HG02981 (cell line): Measurements from ENCODE around the gene DIRAS1.
"Not testable (repeated sequence)": the region's sequence is repeated elsewhere in the genome, so short reads cannot be mapped to it uniquely, and the experiment has no call there.

Experiments used
- ATAC-seq: cut with Tn5 transposase; IDR thresholded peaks from one replicate; pipeline ENCODE4 v1.9.1; 2021; ENCODE audit warnings: mild to moderate bottlenecking, moderate library complexity; ENCODE audit not compliant: unreplicated experiment

The DIRAS1 gene

DNA sequence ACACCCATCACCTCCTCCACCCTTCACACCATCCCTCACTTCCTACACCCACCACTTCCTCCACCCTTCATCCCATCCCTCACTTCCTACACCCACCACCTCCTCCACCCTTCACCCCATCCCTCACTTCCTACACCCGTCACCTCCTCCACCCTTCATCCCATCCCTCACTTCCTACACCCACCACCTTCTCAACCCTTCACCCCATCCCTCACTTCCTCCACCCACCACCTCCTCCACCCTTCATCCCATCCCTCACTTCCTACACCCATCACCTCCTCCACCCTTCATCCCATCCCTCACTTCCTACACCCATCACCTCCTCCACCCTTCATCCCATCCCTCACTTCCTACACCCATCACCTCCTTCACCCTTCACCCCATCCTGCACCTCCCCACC, 7.1 kb downstream of the DIRAS1 start:
- ATAC-seq = not testable (repeated sequence)

DNA sequence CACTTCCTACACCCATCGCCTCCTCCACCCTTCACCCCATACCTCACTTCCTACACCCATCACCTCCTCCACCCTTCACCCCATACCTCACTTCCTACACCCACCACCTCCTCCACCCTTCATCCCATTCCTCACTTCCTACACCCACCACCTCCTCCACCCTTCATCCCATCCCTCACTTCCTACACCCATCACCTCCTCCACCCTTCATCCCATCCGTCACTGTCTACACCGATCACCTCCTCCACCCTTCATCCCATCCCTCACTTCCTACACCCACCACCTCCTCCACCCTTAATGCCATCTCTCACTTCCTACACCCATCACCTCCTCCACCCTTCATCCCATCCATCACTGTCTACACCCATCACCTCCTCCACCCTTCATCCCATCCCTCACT, 8.0 kb downstream of the DIRAS1 start:
- ATAC-seq = not testable (repeated sequence)

DNA sequence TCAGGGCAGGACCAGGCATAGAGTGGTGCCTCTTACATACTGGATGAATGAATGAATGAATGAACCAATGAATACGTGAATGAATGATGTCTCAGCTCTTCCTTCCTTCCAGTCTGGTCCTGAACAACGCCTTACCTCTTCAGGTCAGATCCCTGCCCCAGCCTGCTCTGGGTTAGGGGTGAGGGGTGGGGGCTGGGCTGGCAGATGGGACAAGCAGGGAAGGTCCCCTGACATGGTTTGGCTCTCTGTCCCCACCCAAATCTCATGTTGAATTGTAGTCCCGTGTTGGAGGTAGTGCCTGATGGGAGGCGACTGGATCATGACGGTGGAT, 9.3 kb downstream of the DIRAS1 start:
- ATAC-seq = no peak

DNA sequence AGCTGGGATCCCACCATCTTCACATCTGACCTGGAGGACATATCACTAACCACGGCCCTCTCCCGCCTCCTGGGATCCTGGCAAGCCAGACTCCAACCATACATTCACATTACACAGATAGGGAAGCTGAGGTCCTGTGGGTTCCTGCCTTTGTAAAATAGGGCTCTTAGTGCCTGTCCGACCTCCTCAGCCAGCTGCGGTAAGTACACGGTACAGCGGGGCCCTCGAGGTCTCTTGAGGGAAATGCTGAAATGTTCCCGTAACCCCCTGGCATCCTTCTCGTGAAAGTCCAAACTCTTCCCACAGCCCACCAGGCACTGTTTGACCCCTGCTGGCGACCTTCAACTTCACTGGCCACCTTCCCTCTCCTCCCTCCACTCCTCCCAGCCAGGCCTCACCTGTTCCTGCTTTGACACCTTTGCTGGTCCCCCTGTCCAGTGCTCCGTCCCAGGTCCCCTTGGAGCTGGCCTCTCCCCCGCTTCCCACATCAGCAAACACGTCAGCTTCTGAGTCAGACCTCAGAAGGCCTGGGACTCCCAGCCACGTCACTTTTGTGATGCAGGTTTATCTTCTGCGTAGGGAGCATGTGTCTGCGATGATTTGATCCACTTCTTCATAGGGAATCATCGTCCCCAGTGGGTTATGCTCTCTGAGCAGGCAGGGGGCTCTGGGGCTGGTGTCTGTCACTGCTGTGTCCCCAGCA, 9.8 kb downstream of the DIRAS1 start:
- ATAC-seq = no peak

DNA sequence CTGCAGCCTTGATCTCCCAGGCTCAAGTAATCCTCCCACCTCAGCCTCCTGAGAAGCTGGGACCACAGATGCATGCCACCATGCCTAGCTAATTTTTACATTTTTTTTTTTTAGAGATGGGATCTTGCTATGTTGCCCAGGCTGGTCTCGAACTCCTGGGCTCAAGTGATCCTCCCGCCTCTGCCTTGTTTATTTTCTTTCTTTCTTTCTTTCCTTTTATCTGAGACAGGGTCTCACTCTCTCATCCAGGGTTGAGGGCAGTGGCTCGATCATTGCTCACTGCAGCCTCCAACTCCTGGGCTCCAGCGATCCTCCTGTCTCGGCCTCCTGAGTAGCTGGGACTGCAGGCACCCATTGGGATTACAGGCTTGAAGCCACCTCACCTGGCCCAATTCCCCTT, 14.9 kb downstream of the DIRAS1 start:
- no peak for ATAC-seq

DNA sequence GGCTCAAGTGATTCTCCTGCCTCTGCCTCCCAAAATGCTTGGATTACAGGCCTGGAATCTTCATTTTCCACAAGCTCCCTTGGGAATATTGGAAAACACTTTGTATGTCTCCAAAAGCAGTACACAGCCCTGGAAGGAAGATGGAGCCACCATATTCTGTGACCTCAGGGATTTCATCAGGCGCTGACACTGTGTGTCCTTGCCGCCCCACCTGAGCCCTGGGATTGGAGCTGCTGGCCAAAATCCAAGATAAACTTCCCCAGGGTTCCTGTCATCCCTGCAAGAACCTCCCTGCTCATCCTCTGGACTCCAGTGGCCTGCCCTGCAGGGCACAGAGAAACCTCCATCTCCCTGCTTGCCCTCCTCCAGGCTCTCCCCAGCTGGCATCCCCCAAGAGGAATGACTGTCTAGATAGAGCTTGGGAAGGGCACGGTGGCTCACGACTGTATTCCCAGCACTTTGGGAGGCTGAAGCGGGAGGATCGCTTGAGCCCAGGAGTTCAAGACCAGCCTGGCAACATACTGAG, 17.4 kb downstream of the DIRAS1 start:
- ATAC-seq = no peak

DNA sequence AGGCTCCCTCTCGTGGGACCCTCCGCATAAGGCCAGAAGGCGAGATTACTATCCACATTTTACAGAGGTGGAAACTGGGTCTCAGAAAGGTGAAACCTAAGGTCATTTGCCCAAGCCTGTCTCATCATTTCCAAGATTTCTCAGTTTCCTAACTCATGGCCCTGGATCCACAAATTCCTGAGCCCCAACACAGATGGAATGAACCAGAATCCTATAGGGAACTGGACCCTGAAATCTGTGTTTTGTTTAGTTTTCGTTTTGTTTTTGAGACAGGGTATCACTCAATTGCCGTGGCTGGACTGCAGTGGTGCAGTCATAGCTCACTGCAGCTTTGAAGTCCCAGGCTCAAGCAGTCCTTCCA, 18.1 kb downstream of the DIRAS1 start:
- ATAC-seq = no peak

DNA sequence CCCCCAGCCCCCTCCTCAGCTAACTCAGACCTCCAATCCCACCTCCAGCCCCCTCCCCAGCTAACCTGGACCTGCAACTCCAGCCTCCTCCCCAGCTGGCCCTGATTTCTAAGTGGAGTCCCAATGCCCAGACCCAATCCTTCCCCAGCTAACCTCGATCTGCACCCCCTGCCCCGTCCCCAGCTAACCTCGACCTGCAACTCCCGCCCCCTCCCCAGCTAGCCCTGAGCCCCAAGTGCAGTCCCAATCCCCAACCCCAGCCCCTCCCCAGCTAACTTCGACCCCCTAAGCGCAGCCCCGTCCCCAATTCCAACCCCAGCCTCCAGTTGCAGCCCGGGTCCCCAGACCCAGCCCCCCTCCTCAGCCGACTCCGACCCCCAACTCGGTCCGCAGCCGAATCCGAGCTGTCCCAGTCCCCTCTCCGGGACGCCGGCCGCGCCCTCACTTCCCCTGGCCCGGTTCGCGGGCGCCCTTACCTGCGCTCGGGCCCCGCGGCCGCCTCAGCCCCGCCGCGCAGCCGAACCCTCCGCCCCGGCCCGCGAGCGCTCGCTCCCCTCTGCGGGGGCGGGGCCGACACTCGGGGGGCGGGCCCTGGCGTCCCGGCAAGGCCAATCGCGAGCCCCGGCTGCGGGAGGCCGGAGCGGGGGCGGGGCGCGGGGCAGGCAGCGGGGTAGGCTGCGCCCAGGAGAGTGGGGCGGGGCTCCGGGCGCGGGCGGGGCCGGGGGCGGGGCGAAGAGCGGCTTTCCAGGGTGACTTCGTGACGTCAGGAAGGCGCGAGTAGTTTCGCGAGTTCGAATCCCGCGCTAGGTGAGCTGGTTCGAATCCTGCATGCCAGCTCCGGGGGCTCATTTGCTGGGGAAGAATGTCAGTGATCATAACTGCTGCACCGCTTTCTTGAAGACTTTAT, 18.7 kb downstream of the DIRAS1 start, which contains the start of gene GNG7:
GNG7 (minus strand) TSS at position 525 of the 907 bp plus-strand sequence. CDS start 182,006 bp downstream, outside the sequence.
- ATAC-seq = peak; percentile 84

DNA sequence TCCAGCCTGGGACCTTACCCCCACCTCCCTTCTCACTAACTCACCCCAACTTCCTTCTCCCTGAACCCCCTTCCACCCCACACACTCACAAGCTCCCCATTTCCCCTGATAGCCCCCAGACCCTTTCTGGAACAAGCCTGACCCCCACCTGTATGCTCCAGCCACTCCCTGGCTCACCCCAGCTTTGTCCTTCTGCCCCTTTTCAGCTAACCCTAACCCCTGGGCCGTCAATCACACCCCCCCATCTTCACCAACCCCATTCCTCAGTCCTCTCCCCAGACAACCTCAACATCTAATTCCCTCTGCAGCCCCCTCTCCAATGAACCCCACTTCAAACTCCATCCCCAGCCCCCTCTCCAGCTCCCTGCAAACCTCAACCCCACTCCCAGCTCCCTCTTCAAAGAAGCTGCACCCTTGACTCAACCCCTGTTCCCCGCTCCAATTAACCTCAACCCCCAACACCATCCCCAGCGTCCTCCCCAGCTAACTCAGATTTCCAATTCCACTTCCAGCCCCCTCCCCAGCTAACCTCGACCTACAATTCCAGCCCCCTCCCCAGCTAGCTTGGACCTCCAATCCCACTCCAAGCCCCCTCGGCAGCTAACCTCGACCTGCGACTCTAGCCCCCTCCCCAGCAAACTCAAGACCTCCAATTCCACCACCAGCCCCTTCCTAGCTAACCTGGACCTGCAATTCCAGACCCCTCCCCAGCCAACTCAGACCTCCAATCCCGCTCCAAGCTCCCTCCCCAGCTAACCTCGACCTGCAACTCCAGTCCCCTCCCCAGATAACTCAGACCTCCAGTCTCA, 19.6 kb downstream of the DIRAS1 start:
- no peak for ATAC-seq

DNA sequence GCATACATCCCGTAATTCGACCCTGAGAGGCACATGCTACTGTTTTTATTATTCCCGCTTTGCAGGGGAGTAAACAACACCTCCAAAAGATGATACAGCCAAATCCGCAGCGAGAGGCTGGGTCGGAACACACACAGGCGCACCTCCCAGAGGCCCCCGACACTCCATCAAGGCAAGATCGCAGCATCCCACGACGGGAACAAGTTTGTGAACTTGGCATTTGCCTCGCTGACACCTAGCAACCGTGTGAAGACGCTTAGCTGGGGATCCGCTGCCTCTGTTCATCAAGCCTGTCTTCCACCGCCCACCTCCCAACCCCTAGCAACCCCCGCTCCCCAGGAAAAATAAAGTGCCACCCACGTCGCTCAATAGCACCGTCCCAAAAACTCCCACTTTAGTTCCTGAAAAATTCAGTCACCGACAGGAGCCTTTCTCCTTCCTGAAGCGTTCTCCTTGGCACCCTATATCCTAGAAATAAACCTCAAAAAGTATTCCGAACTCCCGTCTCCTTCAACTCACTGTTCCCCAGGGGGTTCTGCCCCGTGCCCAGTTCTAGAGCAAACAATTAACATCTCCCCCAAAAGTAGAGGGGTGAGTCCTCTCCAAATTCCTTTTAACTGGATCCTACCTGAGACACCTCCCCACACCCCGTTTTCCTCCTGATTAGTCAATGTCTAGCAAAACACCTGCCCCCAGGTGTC, 20.4 kb downstream of the DIRAS1 start:
- no peak for ATAC-seq

DNA sequence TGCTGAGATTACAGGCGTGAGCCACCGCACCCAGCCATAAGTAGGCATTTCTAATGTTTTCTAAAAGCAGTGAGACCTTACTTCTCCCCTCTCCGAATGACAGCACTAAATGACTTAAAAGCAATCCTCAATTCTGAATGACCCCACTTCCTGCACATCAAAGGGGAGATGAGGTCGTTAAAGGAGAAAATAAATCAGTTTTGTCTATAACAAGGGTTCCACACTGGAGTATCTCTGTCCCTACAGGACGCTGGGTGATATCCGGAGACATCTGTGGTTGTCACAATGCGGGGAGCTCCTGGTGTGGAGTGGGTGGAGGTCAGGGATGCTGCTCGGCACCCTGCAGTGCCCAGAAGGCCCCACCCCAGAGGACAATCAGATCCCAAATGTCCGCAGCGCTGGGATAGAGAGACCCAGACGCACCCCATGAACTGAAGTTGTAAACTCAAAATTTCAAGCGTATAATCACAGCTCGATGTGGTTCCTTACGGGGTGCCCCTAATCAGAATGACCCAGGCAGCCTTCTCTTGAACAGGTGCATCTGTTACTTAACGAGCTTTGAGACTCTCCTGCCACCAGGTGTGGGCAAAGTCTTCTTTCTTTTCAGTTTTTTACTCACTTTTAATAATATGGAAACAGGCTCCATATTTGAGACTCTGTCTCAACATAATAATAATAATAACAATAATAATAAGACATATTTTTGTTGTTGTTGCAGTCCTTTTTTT, 21.6 kb downstream of the DIRAS1 start:
- ATAC-seq = no peak

DNA sequence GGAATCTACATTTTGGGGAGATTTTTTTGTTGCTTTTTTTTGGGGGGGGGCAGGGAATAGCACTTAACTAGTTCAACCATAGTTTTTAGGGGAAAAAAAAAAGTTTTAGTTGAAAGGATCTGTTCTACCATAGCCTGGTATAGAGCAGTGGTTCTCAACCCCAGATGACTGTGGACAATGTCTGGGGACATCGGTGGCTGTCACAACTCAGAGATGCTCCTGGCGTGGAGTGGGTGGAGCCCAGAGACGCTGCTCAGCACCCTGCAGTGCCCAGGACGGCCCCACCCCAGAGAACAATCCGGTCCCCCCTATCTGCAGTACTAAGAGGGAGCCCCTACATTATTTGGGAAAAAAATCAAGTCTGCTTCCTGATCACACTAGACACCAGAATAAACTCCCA, 27.0 kb downstream of the DIRAS1 start:
- no peak for ATAC-seq

DNA sequence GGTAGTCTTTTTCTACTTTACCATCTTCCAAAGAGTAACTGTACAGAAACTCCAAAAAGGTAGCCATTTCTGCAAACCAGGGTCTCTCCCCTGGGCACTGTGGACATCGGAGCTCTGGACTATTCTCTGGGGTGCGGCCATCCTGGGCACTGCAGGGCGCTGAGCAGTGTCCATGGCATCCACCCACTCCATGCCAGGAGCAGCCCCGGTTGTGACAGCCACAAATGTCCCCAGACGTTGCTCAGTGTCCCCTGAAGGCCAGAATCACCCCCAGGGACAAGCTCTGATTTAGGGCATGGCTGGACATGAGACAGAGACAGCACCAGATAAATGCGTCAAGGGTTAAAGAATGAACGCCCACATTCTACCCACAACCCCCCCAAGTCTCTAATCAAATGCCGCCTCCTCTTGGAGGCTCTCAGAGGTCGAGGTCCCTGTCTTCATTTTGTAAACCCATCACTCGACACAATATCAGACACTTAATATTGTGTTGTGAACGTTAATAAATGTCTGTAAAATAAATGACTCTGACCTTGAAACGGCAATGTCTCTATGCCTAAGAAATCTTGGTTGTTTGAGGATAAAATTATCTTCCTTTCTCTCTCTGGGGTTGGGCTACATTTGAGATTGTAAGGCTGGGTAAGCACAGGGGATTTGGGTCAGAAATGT, 27.5 kb downstream of the DIRAS1 start:
- no peak for ATAC-seq

DNA sequence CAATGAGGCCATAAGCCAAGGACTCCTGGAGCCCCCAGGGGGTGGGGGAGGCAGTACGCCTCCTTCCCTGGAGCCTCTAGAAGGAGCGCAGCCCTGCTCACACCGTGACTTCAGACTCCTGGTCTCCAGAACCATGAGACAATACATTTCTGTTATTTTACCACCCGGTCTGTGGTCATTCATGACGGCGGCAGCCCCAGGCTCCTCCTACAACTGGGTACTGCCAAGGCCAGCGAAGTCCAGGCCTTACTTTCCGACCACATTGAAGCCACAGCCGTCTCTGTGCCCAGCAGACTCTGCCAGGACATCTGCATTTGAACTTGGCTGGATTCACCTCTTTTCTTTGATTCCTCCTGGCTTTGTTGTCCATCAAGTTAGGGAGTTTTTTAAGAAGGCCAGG, 29.2 kb downstream of the DIRAS1 start:
- no peak for ATAC-seq

DNA sequence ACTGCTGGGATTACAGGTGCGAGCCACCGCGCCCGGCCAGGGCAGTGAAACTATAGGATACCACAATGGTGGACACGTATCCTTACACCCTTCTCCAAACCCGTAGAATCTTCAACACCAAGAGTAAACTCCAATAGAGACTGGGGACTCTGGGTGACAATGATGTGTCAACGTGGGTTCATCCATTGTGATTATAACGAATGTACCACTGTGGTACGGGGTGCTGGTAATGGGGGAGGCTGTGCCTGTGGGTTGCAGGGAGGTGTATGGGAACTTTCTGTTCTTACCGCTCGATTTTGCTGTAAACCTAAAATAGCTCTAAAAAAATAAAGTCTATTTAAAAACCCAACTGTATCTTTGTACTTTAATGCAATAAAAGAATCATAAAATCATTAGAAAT, 30.3 kb downstream of the DIRAS1 start:
- ATAC-seq = no peak

DNA sequence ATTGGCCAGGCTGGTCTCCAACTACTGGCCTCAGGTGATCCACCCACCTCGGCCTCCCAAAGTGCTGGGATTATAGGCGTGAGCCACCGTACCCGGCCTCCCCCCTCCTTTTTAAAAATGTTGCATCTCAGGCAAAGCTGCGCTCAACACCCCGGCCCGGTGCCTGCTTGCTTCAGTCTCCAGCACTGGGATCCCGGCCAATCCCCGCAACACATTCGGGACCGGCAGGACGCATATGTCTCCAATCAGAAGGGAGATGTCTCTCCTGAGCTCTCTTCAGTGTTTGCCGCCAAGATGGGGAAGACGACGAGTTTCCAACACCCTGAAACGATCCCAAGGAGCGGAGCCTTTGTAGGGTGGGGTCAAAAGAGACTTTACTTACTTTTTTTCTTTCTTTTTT, 34.8 kb downstream of the DIRAS1 start:
- ATAC-seq = no peak

DNA sequence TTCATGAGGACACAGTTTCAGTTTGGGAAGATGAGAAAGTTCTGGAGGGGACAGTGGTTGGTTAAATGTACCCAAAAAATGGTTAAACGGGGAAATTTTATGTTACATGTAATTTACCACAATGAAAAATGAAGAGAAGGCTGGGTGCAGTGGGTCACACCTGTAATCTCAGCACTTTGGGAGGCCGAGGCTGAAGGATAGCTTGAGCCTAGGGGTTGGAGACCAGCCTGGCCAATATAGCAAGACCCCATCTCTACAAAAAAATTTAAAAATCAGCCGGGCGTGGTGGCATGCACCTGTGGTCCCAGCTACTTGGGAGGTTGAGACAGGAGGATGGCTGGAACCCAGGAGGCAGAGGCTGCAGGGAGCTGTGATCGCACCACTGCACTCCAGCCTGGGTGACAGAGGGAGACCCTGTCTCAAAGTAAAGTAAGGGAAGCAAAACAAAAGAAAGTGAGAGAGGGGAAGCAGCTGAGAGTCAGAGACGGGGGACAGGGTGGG, 35.9 kb downstream of the DIRAS1 start:
- no peak for ATAC-seq

DNA sequence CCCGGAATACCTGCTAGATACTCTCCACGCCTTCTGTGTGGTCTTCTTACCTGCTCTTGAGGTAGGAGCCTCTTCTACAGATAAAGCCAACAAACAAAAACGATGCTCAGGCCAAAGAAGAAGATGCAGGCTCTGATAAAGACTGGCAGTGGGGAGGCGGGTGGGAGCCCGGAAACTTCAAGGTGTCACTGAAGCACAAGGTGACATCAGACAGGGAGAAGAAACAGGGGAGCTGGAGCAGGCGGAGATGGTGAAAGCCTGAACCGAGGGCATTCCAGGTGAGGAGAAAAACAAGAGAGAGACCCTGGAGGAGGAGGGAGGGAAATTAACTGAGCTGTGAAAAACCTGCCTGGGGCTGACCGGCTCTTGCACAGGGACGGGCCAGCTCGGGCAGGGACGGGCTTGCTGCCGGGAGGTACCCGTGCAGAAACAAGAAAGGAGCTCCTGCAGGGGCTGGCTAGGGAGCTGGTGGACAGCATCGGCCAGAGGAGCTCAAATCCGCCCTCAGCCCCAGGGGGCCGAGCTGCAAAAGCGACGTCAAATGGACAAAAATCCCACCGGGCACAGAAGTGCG, 37.7 kb downstream of the DIRAS1 start:
- ATAC-seq = no peak

DNA sequence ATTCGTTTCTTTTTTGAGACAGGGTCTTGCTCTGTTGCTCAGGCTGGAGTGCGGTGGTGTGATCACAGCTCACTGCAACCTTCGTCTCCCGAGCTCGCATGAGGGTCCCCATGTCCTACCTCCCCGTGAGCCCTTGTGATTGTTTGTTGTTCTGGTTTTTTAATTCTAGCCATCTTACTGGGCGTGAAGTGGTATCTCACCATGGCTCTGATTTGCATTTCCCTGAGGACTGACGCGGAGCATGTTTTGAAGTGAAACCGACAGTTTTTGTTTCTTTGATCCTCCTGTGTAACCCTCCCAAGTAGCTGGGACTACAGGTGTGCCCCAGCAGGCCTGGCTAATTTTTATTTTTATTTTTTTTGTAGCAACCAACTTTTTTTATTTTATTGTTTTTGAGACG, 40.4 kb downstream of the DIRAS1 start:
- no peak for ATAC-seq
